ENCODE measurements around the gene DHDH. TPM values are rescaled to one million over a fixed set of nuclear protein-coding genes. Genes with fewer than 3 reads are reported as not detected.

DHDH gene
- total RNA-seq, 2 experiments from 2014 or later = not detected

- Histone ChIP-seq H3K79me2 (ENCODE audit: insufficient read depth, low read depth, low read length) (peaks cover 17% of the 10 kb centered on the region; the same call in 1 of the 2 replicates), H4K20me1 (ENCODE audit: insufficient read depth, low read length) (no peaks in the 10 kb centered on the region), H2AFZ (ENCODE audit: low read length) (no peak within 1 kb of the TSS; the same call in 1 of the 2 replicates), H3K4me2 (ENCODE audit: low read length) (peak within 1 kb of the TSS; percentile 99), H3K27ac (ENCODE audit: low read depth, low read length, poor library complexity, severe bottlenecking) (peak within 1 kb of the TSS; percentile 54), H3K9me2 (ENCODE audit: insufficient read depth, low read length) (no peaks in the 10 kb centered on the region), H3K9me3 (ENCODE audit: low read length) (no peaks in the 10 kb centered on the region), H3K4me3 (ENCODE audit: low read depth, low read length, poor library complexity, severe bottlenecking) (peak within 1 kb of the TSS; percentile 73), H3K36me3 (ENCODE audit: insufficient read depth, low read length) (peaks cover 41% of the 10 kb centered on the region), H3K4me1 (ENCODE audit: insufficient read depth, low read length, poor library complexity, severe bottlenecking) (peaks cover 61% of the 10 kb centered on the region)
- DNase-seq (ENCODE audit: low spot score) = peak; percentile 97
- no TSS peak for BruUV-seq (replicated peaks)
- POLR2A ChIA-PET = interaction anchor here (0.6 to 1.0 kb wide), 3 partner anchors 11 to 65 kb away, joined by 3 to 4 read pairs (median 4); partner anchors contain the start of genes BAX, GYS1, NUCB1 and RUVBL2
- CTCF ChIA-PET (ENCODE audit: unreplicated experiment) = no interaction called here
- intact Hi-C loops (cut with micrococcal nuclease; ENCODE audit: unreplicated experiment) = loop anchor here (1.0 kb wide), 1 partner anchor 92 kb away; no protein-coding TSS in a partner anchor
- no peak for TF ChIP-seq EZH2phosphoT487 (IDR thresholded peaks at IDR 0.05; ENCODE audit: borderline replicate concordance, low read depth, low read length)
- TF ChIP-seq, protein P1, sequence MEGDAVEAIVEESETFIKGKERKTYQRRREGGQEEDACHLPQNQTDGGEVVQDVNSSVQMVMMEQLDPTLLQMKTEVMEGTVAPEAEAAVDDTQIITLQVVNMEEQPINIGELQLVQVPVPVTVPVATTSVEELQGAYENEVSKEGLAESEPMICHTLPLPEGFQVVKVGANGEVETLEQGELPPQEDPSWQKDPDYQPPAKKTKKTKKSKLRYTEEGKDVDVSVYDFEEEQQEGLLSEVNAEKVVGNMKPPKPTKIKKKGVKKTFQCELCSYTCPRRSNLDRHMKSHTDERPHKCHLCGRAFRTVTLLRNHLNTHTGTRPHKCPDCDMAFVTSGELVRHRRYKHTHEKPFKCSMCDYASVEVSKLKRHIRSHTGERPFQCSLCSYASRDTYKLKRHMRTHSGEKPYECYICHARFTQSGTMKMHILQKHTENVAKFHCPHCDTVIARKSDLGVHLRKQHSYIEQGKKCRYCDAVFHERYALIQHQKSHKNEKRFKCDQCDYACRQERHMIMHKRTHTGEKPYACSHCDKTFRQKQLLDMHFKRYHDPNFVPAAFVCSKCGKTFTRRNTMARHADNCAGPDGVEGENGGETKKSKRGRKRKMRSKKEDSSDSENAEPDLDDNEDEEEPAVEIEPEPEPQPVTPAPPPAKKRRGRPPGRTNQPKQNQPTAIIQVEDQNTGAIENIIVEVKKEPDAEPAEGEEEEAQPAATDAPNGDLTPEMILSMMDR (conservative IDR thresholded peaks at IDR 0.05; ENCODE audit: low read length) = no peak
Measured at GRCh38 chr19:48965040-48965805, 31.7 kb downstream of the DHDH start, which contains the start of gene FTL. TSS of gene FTL (plus strand) at chr19:48965309. CDS start at chr19:48965508, 199 bp downstream.

- no peaks in the 10 kb centered on the region for H3K9me2 ChIP-seq (ENCODE audit: insufficient read depth, low read length)
- TF ChIP-seq, protein P1 (conservative IDR thresholded peaks at IDR 0.05; ENCODE audit: low read length) = no peak
- no peak for TF ChIP-seq EZH2phosphoT487 (IDR thresholded peaks at IDR 0.05; ENCODE audit: borderline replicate concordance, low read depth, low read length)
- H3K36me3 ChIP-seq (ENCODE audit: insufficient read depth, low read length) = peaks cover 44% of the 10 kb centered on the region
- CTCF ChIA-PET (ENCODE audit: unreplicated experiment) = interaction anchor here (1.0 kb wide), 1 partner anchor 12 kb away, joined by 3 read pairs; no protein-coding TSS in a partner anchor
- peak overlapping the region; percentile 52 for H3K27ac ChIP-seq (ENCODE audit: low read depth, low read length, poor library complexity, severe bottlenecking)
- peak overlapping the region; percentile 73 for H3K4me3 ChIP-seq (ENCODE audit: low read depth, low read length, poor library complexity, severe bottlenecking)
- H3K9me3 ChIP-seq (ENCODE audit: low read length) = no peaks in the 10 kb centered on the region
- DNase-seq (ENCODE audit: low spot score) = peak; percentile 93
- H3K4me2 ChIP-seq (ENCODE audit: low read length) = peak overlapping the region; percentile 99
- peaks cover 17% of the 10 kb centered on the region; the same call in 1 of the 2 replicates for H3K79me2 ChIP-seq (ENCODE audit: insufficient read depth, low read depth, low read length)
- POLR2A ChIA-PET = interaction anchor here (0.6 to 1.0 kb wide), 6 partner anchors 12 to 66 kb away, joined by 3 to 4 read pairs (median 3); partner anchors contain the start of genes BAX, GYS1, NUCB1 and RUVBL2
- peaks cover 67% of the 10 kb centered on the region for H3K4me1 ChIP-seq (ENCODE audit: insufficient read depth, low read length, poor library complexity, severe bottlenecking)
- H4K20me1 ChIP-seq (ENCODE audit: insufficient read depth, low read length) = no peaks in the 10 kb centered on the region
- intact Hi-C loops (cut with micrococcal nuclease; ENCODE audit: unreplicated experiment) = loop anchor here (1.0 kb wide), 1 partner anchor 93 kb away; no protein-coding TSS in a partner anchor
- BruUV-seq (replicated peaks) = TSS peak; percentile 95
- H2AFZ ChIP-seq (ENCODE audit: low read length) = no peak overlapping the region
Measured at GRCh38 chr19:48965806-48966540, 32.5 kb downstream of the DHDH start.
